HS-27A (cell line): ENCODE results near the gene FBLN2.

Experiments used
- DNase-seq: peaks from one replicate; pipeline ENCODE4 v3.0.0-alpha.2; 2012; ENCODE audit warnings: low read depth, missing footprints

The FBLN2 gene

GRCh38 chr3:13532085-13532484, 16.8 kb upstream of the FBLN2 start:
- no peak for DNase-seq

- DNase-seq: no peak
Measured at GRCh38 chr3:13532631-13533030, 16.3 kb upstream of the FBLN2 start.

- no peak for DNase-seq
Measured at GRCh38 chr3:13533885-13534301, 15.0 kb upstream of the FBLN2 start.

- DNase-seq: no peak
Measured at GRCh38 chr3:13535526-13535875, 13.4 kb upstream of the FBLN2 start.

- no peak for DNase-seq
Measured at GRCh38 chr3:13535905-13536304, 13.0 kb upstream of the FBLN2 start.

- no peak for DNase-seq
Measured at GRCh38 chr3:13536432-13536831, 12.5 kb upstream of the FBLN2 start.

- no peak for DNase-seq
Measured at GRCh38 chr3:13536832-13537231, 12.1 kb upstream of the FBLN2 start.

- DNase-seq: no peak
Measured at GRCh38 chr3:13537244-13537908, 11.5 kb upstream of the FBLN2 start.

- DNase-seq: peak; percentile 98
Measured at GRCh38 chr3:13537909-13538296, 11.0 kb upstream of the FBLN2 start.

- no peak for DNase-seq
Measured at GRCh38 chr3:13538520-13539291, 10.2 kb upstream of the FBLN2 start.

GRCh38 chr3:13539292-13539638, 9.7 kb upstream of the FBLN2 start:
- no peak for DNase-seq

- DNase-seq: no peak
Measured at GRCh38 chr3:13539671-13540070, 9.3 kb upstream of the FBLN2 start.

- no peak for DNase-seq
Measured at GRCh38 chr3:13540297-13540995, 8.5 kb upstream of the FBLN2 start.

- no peak for DNase-seq
Measured at GRCh38 chr3:13541691-13542090, 7.2 kb upstream of the FBLN2 start.

GRCh38 chr3:13542142-13542541, 6.8 kb upstream of the FBLN2 start:
- no peak for DNase-seq

- DNase-seq: peak; percentile 72
Measured at GRCh38 chr3:13543253-13543652, 5.7 kb upstream of the FBLN2 start.

GRCh38 chr3:13544293-13544831, 4.6 kb upstream of the FBLN2 start:
- DNase-seq: peak; percentile 73

- DNase-seq: no peak
Measured at GRCh38 chr3:13544951-13545651, 3.8 kb upstream of the FBLN2 start.

GRCh38 chr3:13545952-13546454, 2.9 kb upstream of the FBLN2 start:
- DNase-seq: no peak

GRCh38 chr3:13546667-13547171, 2.2 kb upstream of the FBLN2 start:
- DNase-seq: no peak

- no peak for DNase-seq
Measured at GRCh38 chr3:13547591-13548371, 1.1 kb upstream of the FBLN2 start.
